Astrocyte (in vitro differentiated cells and primary cell): Measurements from ENCODE around the gene LRMDA. TPM values are rescaled to one million over a fixed set of nuclear protein-coding genes. Genes with fewer than 3 reads are reported as not detected.

Source experiments
- DNase-seq: peaks from one replicate; pipeline ENCODE4 v3.0.0-alpha.2; 2010; ENCODE audit warnings: low read depth
- FAIRE-seq: peaks from 2 replicates; lab custom pipeline; 2011; peaks lifted over from hg19 to GRCh38; lab: Jason Lieb, UNC
- H2AFZ ChIP-seq: 2 replicates; pipeline ENCODE4 v1.6.0; 2012; ENCODE audit warnings: low read depth, low read length, inconsistent platforms
- H3K27ac ChIP-seq: 2 replicates; pipeline ENCODE4 v1.5.1; 2011; ENCODE audit warnings: low read depth, low read length, inconsistent platforms
- H3K27me3 ChIP-seq: 2 replicates; pipeline ENCODE4 v1.6.0; 2011; ENCODE audit warnings: low read length, inconsistent platforms; ENCODE audit not compliant: insufficient read depth
- H3K36me3 ChIP-seq: 2 replicates; pipeline ENCODE4 v1.5.1; 2011; ENCODE audit warnings: low read length, inconsistent platforms; ENCODE audit not compliant: insufficient read depth
- H3K4me1 ChIP-seq: 2 replicates; pipeline ENCODE4 v1.5.1; 2011; ENCODE audit warnings: low read length, inconsistent platforms; ENCODE audit not compliant: insufficient read depth
- H3K4me2 ChIP-seq: 2 replicates; pipeline ENCODE4 v1.6.0; 2012; ENCODE audit warnings: low read length, inconsistent platforms
- H3K4me3 ChIP-seq: 2 replicates; pipeline ENCODE4 v1.5.1; 2011; ENCODE audit warnings: low read depth, mild to moderate bottlenecking, low read length, inconsistent platforms; ENCODE audit not compliant: insufficient read depth
- H3K79me2 ChIP-seq: 2 replicates; pipeline ENCODE4 v1.6.0; 2012; ENCODE audit warnings: mild to moderate bottlenecking, low read length, inconsistent platforms; ENCODE audit not compliant: insufficient read depth
- H3K9ac ChIP-seq: 2 replicates; pipeline ENCODE4 v1.6.0; 2012; ENCODE audit warnings: mild to moderate bottlenecking, low read length, inconsistent platforms
- H3K9me3 ChIP-seq: 2 replicates; pipeline ENCODE4 v1.5.1; 2012; ENCODE audit warnings: low read depth, mild to moderate bottlenecking, low read length, inconsistent platforms; ENCODE audit not compliant: insufficient read depth
- H4K20me1 ChIP-seq: 2 replicates; pipeline ENCODE4 v1.6.0; 2012; ENCODE audit warnings: low read length, inconsistent platforms; ENCODE audit not compliant: insufficient read depth
- H3K27ac Mint-ChIP-seq: one replicate; pipeline ENCODE4 v1.8.0; 2021; ENCODE audit warnings: mild to moderate bottlenecking, mixed read lengths; ENCODE audit not compliant: unreplicated experiment
- H3K27me3 Mint-ChIP-seq: one replicate; pipeline ENCODE4 v1.8.0; 2021; ENCODE audit warnings: low read depth, mixed read lengths; ENCODE audit not compliant: unreplicated experiment
- H3K36me3 Mint-ChIP-seq: one replicate; pipeline ENCODE4 v1.8.0; 2021; ENCODE audit warnings: low read depth, mixed read lengths; ENCODE audit not compliant: unreplicated experiment
- H3K4me1 Mint-ChIP-seq: one replicate; pipeline ENCODE4 v1.8.0; 2021; ENCODE audit warnings: low read depth, mixed read lengths; ENCODE audit not compliant: unreplicated experiment
- H3K4me3 Mint-ChIP-seq: one replicate; pipeline ENCODE4 v1.8.0; 2021; ENCODE audit warnings: mild to moderate bottlenecking, moderate library complexity, mixed read lengths; ENCODE audit not compliant: unreplicated experiment
- H3K9me3 Mint-ChIP-seq: one replicate; pipeline ENCODE4 v1.8.0; 2021; ENCODE audit warnings: mild to moderate bottlenecking, mixed read lengths; ENCODE audit not compliant: unreplicated experiment
- CTCF ChIP-seq: IDR thresholded peaks from 2 replicates; pipeline ENCODE4 v1.5.1; 2011; ENCODE audit warnings: low read depth, mild to moderate bottlenecking, inconsistent platforms, low read length, moderate library complexity; ENCODE audit not compliant: insufficient read depth
- EZH2 ChIP-seq: IDR thresholded peaks from 2 replicates; pipeline ENCODE4 v1.6.1; 2012; ENCODE audit warnings: mild to moderate bottlenecking, low read length, inconsistent platforms; ENCODE audit not compliant: insufficient read depth
- total RNA-seq: library from RNA; stranded (reverse); gene quantifications from 2 replicates; pipeline ENCODE4 v1.2.1, GENCODE V29; 2021

The LRMDA gene
- total RNA-seq, 1 donor from 2014 or later = 2.7 TPM

GRCh38 chr10:75418712-75419111, 12.7 kb upstream of the LRMDA start:
- TF ChIP-seq EZH2 = no peak
- no peak for TF ChIP-seq CTCF
- Histone ChIP-seq H4K20me1 (no peaks in the 10 kb centered on the region), H3K36me3 (no peaks in the 10 kb centered on the region), H3K79me2 (no peaks in the 10 kb centered on the region), H3K9ac (no peak overlapping the region), H3K4me3 (no peak overlapping the region), H2AFZ (no peak overlapping the region), H3K4me1 (peaks cover 3% of the 10 kb centered on the region), H3K27ac (no peak overlapping the region), H3K27me3 (peaks cover 5% of the 10 kb centered on the region), H3K4me2 (no peak overlapping the region), H3K9me3 (no peaks in the 10 kb centered on the region)
- FAIRE-seq = no peak
- Mint-ChIP-seq H3K9me3 (peaks cover 4% of the 10 kb centered on the region), H3K4me3 (no peak overlapping the region), H3K27me3 (peaks cover 60% of the 10 kb centered on the region), H3K27ac (no peak overlapping the region), H3K36me3 (no peaks in the 10 kb centered on the region), H3K4me1 (peaks cover 3% of the 10 kb centered on the region)
- DNase-seq = no peak

GRCh38 chr10:75422913-75423312, 8.5 kb upstream of the LRMDA start:
- no peak for TF ChIP-seq CTCF
- TF ChIP-seq EZH2 = no peak
- no peaks in the 10 kb centered on the region for H3K36me3 ChIP-seq
- H3K27me3 Mint-ChIP-seq = peaks cover 30% of the 10 kb centered on the region
- H2AFZ ChIP-seq = no peak overlapping the region
- H3K36me3 Mint-ChIP-seq = no peaks in the 10 kb centered on the region
- no peaks in the 10 kb centered on the region for H3K4me1 Mint-ChIP-seq
- FAIRE-seq (no peak), DNase-seq (no peak)
- no peaks in the 10 kb centered on the region for H3K9me3 Mint-ChIP-seq
- no peaks in the 10 kb centered on the region for H3K27me3 ChIP-seq
- H3K4me2 ChIP-seq = no peak overlapping the region
- no peak overlapping the region for H3K4me3 ChIP-seq
- H3K79me2 ChIP-seq = no peaks in the 10 kb centered on the region
- no peak overlapping the region for H3K9ac ChIP-seq
- no peaks in the 10 kb centered on the region for H4K20me1 ChIP-seq
- no peaks in the 10 kb centered on the region for H3K9me3 ChIP-seq
- H3K4me3 Mint-ChIP-seq = no peak overlapping the region
- H3K27ac Mint-ChIP-seq = no peak overlapping the region
- H3K4me1 ChIP-seq = peaks cover under 1% of the 10 kb centered on the region
- no peak overlapping the region for H3K27ac ChIP-seq

- H3K27ac ChIP-seq = no peak overlapping the region
- no peak overlapping the region for H3K4me2 ChIP-seq
- no peaks in the 10 kb centered on the region for H3K9me3 Mint-ChIP-seq
- no peaks in the 10 kb centered on the region for H4K20me1 ChIP-seq
- H3K9me3 ChIP-seq = no peaks in the 10 kb centered on the region
- no peak overlapping the region for H3K4me3 ChIP-seq
- H3K4me1 Mint-ChIP-seq = no peaks in the 10 kb centered on the region
- no peak overlapping the region for H2AFZ ChIP-seq
- H3K4me1 ChIP-seq = peaks cover 4% of the 10 kb centered on the region
- H3K4me3 Mint-ChIP-seq = no peak overlapping the region
- H3K27me3 Mint-ChIP-seq = peaks cover 15% of the 10 kb centered on the region
- no peaks in the 10 kb centered on the region for H3K79me2 ChIP-seq
- DNase-seq (no peak), FAIRE-seq (no peak)
- H3K9ac ChIP-seq = no peak overlapping the region
- TF ChIP-seq EZH2 = no peak
- no peak for TF ChIP-seq CTCF
- H3K36me3 ChIP-seq = no peaks in the 10 kb centered on the region
- H3K27ac Mint-ChIP-seq = no peak overlapping the region
- H3K36me3 Mint-ChIP-seq = no peaks in the 10 kb centered on the region
- no peaks in the 10 kb centered on the region for H3K27me3 ChIP-seq
Observed at GRCh38 chr10:75424571-75424970, 6.9 kb upstream of the LRMDA start.
